K562 (cell line): ENCODE measurements around the gene ELP5. TPM values are rescaled to one million over a fixed set of nuclear protein-coding genes. Genes with fewer than 3 reads are reported as not detected.

Experiments used
- AFF4 ChIP-seq: sonication (generic); formaldehyde crosslinking; IDR thresholded peaks from 2 replicates; pipeline ENCODE4 v1.8.0; 2023; ENCODE audit warnings: mild to moderate bottlenecking, missing genetic modification reagents
- ATF6 ChIP-seq: sonication (generic); formaldehyde crosslinking; IDR thresholded peaks from 2 replicates; pipeline ENCODE4 v1.4.0; 2020; ENCODE audit warnings: mild to moderate bottlenecking, missing genetic modification reagents
- CBX2 ChIP-seq: fragments of 200-600 bp; sonication (generic); IDR thresholded peaks from one replicate; pipeline ENCODE4 v1.6.1; 2012; ENCODE audit warnings: mild to moderate bottlenecking, low read length, inconsistent platforms; ENCODE audit not compliant: insufficient read depth, poor library complexity, severe bottlenecking
- CCNT2 ChIP-seq: IDR thresholded peaks from 2 replicates; pipeline ENCODE4 v1.6.1; 2011; ENCODE audit warnings: borderline replicate concordance, low read depth, mild to moderate bottlenecking, moderate library complexity, mixed read lengths, low read length; ENCODE audit not compliant: insufficient read length; ENCODE audit errors: extremely low read depth
- DEAF1 ChIP-seq: fragments of 450-650 bp; formaldehyde crosslinking; IDR thresholded peaks from 2 replicates; pipeline ENCODE4 v1.4.0; 2020; ENCODE audit warnings: mild to moderate bottlenecking, moderate library complexity
- EP300 ChIP-seq: IDR thresholded peaks from 2 replicates; pipeline ENCODE4 v1.6.1; 2012; ENCODE audit warnings: low read length, improper control_type of control experiment
- KLF16 ChIP-seq: IDR thresholded peaks from 2 replicates; pipeline ENCODE4 v1.6.1; 2016; ENCODE audit warnings: antibody characterized with exemption
- MBD1 ChIP-seq: fragments of 250-450 bp; sonication (Bioruptor Pico); IDR thresholded peaks from 2 replicates; pipeline ENCODE4 v1.8.0; 2022; ENCODE audit warnings: inconsistent platforms
- POU5F1 ChIP-seq: fragments of 150-350 bp; IDR thresholded peaks from 2 replicates; pipeline ENCODE4 v1.6.1; 2014; ENCODE audit warnings: borderline replicate concordance, low read length, low read depth, mild to moderate bottlenecking; ENCODE audit not compliant: partially characterized antibody
- PPARD ChIP-seq: fragments of 250-450 bp; sonication (Bioruptor Pico); IDR thresholded peaks from 2 replicates; pipeline ENCODE4 v1.8.0; 2022; ENCODE audit warnings: inconsistent platforms, mild to moderate bottlenecking, moderate library complexity
- U2AF1 ChIP-seq: fragments of 200-400 bp; formaldehyde crosslinking; optimal IDR thresholded peaks from 2 replicates; pipeline ENCODE3; 2017; ENCODE audit warnings: mild to moderate bottlenecking, low read depth, low read length, moderate library complexity
- YY1 ChIP-seq, 3 experiments: IDR thresholded peaks; 2 replicates each; pipeline ENCODE4 v1.6.1; 2011; ENCODE audit warnings: low read length in 2 of 3, mild to moderate bottlenecking in 2 of 3, moderate library complexity in 2 of 3, borderline replicate concordance in 1 of 3, control low read depth in 1 of 3, low read depth in 1 of 3; ENCODE audit not compliant: insufficient read depth in 3 of 3, insufficient replicate concordance in 2 of 3, control insufficient read depth in 1 of 3, insufficient read length in 1 of 3; ENCODE audit errors: extremely low read depth in 1 of 3
- ZBTB8A ChIP-seq: fragments of 450-650 bp; IDR thresholded peaks from 2 replicates; pipeline ENCODE4 v1.6.1; 2018; ENCODE audit warnings: mild to moderate bottlenecking, moderate library complexity; ENCODE audit not compliant: partially characterized antibody
- ZNF316 ChIP-seq: fragments of 450-650 bp; IDR thresholded peaks from 2 replicates; pipeline ENCODE4 v1.6.1; 2016
- ZNF77 ChIP-seq: fragments of 250-450 bp; sonication (Bioruptor Pico); IDR thresholded peaks from 2 replicates; pipeline ENCODE4 v1.5.0; 2020
- polyA plus RNA-seq, 8 experiments: library from polyadenylated mRNA; depleted of rRNA in 4 of 8; stranded (reverse) in 5 of 8; unstranded in 3 of 8; fragments of >200 nt; fragmentation: Nextera tagmentation in 2 of 8; fragmentation: Illumina TruSeq in 1 of 8; extraction: Ambion mirVana in 2 of 8; extraction: Trizol in 1 of 8; gene quantifications; 2 replicates each; pipeline versions ENCODE4 v1.2.1 to v1.2.3, GENCODE V29; 2011 to 2014; ENCODE audit warnings: inconsistent platforms in 1 of 8, missing spikeins in 1 of 8
- total RNA-seq, 7 experiments: library from RNA; depleted of rRNA in 6 of 7; stranded (reverse); fragments of >200 nt in 6 of 7; fragmentation: Illumina TruSeq in 2 of 7; extraction: Trizol in 2 of 7; gene quantifications; 2 replicates each; pipeline versions ENCODE4 v1.2.1 to v1.2.3, GENCODE V29; 2011 to 2021; ENCODE audit warnings: low replicate concordance in 1 of 7

The ELP5 gene
- total and polyA plus RNA-seq, 9 of the 15 experiments (the other 6 are each of a cell fraction or from before 2014, with no cell fraction given) = 25.7 to 77.9 (median 52.9) TPM

GRCh38 chr17:7234083-7234951, 17.7 kb upstream of the ELP5 start, which contains the start of gene DVL2 (continued):
- TF ChIP-seq ATF6 (CRISPR knock-in tag) (no peak), ZNF77 (CRISPR knock-in tag) (peak; percentile 86; the same call in 1 of the 2 replicates), PPARD (CRISPR knock-in tag) (no peak), DEAF1 (CRISPR knock-in tag) (peak; percentile 43; the same call in 1 of the 2 replicates), AFF4 (no peak; the same call in 1 of the 2 replicates), ZBTB8A (no peak), U2AF1 (no peak), EP300 (peak; percentile 47; the same call in 1 of the 2 replicates), MBD1 (CRISPR knock-in tag) (no peak), POU5F1 (no peak), ZNF316 (no peak), CBX2 (no peak), KLF16 (0 out of 2 replicates have a peak, but pooled peaks have one; percentile 33), CCNT2 (peak; percentile 86), YY1 (IDR thresholded peaks at IDR 0.05; ENCODE audit: borderline replicate concordance in 1 of 3, control insufficient read depth in 1 of 3, extremely low read depth in 1 of 3, insufficient read depth in 3 of 3, insufficient read length in 1 of 3, insufficient replicate concordance in 2 of 3, low read depth in 1 of 3, low read length in 2 of 3) (peak in 1 of 3 experiments; percentile 66)
